ENCODE measurements around the gene KRT72. TPM values are rescaled to one million over a fixed set of nuclear protein-coding genes. Genes with fewer than 3 reads are reported as not detected.

KRT72 gene
- total RNA-seq, 1 experiment from 2014 or later: 0.17 TPM

DNA sequence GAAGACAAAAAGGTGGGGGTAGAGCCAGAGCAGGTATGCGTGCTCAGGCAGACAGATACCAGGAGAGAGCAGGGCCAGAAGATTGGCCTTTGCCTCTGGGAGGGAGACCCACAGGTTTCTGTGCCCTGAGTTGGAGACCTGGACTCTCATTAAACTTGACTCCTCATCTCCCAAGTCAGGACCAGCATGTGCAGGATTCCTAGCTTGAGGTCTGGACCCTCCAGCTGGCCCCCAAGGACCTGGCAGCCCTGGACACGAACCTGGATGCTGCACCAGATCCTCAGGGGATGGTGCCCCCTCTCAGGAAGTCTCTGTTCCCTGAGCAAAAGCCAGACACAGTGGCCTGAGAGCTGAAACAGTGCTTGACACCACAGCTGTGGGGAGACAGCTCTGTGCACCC is 27.6 kb upstream of the KRT72 start:
- ChIA-PET RAD21 (ENCODE audit: low non-redundant PET in 1 of 2, low total read pairs in 2 of 2, uncharacterized antibody in 2 of 2, unreplicated experiment in 2 of 2) (no interaction called here), CTCF (no interaction called here), POLR2A (no interaction called here)
- Histone ChIP-seq H2AFZ (ENCODE audit: low read depth, low read length, poor library complexity, severe bottlenecking) (no peak overlapping the region), H3K27me3 (ENCODE audit: insufficient read depth, low read length) (no peaks in the 10 kb centered on the region), H3K9ac (ENCODE audit: low read length) (no peak overlapping the region), H3K27ac (ENCODE audit: low read depth, low read length) (no peak overlapping the region), H3K9me2 (ENCODE audit: insufficient read depth) (no peaks in the 10 kb centered on the region), H3K79me2 (ENCODE audit: insufficient read depth, low read length) (no peaks in the 10 kb centered on the region), H3K4me1 (ENCODE audit: control insufficient read depth in 1 of 2, insufficient read depth in 2 of 2, low read length in 2 of 2) (no peaks in the 10 kb centered on the region), H4K20me1 (ENCODE audit: insufficient read depth) (no peaks in the 10 kb centered on the region), H3K36me3 (ENCODE audit: control insufficient read depth in 1 of 2, insufficient read depth in 2 of 2, low read length in 2 of 2) (no peaks in the 10 kb centered on the region), H3K4me3 (replicated peaks in 1 of 2; ENCODE audit: low read depth in 1 of 2, low read length in 2 of 2) (no peak overlapping the region), H3K9me3 (ENCODE audit: control insufficient read depth in 1 of 2, insufficient read depth in 1 of 2, low read depth in 1 of 2, low read length in 2 of 2) (no peaks in the 10 kb centered on the region), H3K4me2 (ENCODE audit: low read length) (no peak overlapping the region)
- TF ChIP-seq SRF (IDR thresholded peaks at IDR 0.05; ENCODE audit: low read depth) (no peak), JUND (IDR thresholded peaks at IDR 0.05) (no peak), YY1 (IDR thresholded peaks at IDR 0.05; ENCODE audit: extremely low read depth, insufficient replicate concordance, low read depth, low read length) (no peak), EGR1 (IDR thresholded peaks at IDR 0.05; ENCODE audit: low read depth) (no peak), RAD21 (IDR thresholded peaks at IDR 0.05; ENCODE audit: low read depth) (no peak)
- TF ChIP-seq, protein P1, sequence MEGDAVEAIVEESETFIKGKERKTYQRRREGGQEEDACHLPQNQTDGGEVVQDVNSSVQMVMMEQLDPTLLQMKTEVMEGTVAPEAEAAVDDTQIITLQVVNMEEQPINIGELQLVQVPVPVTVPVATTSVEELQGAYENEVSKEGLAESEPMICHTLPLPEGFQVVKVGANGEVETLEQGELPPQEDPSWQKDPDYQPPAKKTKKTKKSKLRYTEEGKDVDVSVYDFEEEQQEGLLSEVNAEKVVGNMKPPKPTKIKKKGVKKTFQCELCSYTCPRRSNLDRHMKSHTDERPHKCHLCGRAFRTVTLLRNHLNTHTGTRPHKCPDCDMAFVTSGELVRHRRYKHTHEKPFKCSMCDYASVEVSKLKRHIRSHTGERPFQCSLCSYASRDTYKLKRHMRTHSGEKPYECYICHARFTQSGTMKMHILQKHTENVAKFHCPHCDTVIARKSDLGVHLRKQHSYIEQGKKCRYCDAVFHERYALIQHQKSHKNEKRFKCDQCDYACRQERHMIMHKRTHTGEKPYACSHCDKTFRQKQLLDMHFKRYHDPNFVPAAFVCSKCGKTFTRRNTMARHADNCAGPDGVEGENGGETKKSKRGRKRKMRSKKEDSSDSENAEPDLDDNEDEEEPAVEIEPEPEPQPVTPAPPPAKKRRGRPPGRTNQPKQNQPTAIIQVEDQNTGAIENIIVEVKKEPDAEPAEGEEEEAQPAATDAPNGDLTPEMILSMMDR (IDR thresholded peaks at IDR 0.05 in 2 of 3, conservative IDR thresholded peaks at IDR 0.05 in 1 of 3; ENCODE audit: borderline replicate concordance in 1 of 3, insufficient read depth in 1 of 3, low read depth in 2 of 3, low read length in 2 of 3): no peak
- intact Hi-C loops (cut with micrococcal nuclease): no loop called here
- ATAC-seq (no peak), DNase-seq (ENCODE audit: low read depth, low spot score) (no peak)
- no TSS peak for BruUV-seq (replicated peaks)

DNA sequence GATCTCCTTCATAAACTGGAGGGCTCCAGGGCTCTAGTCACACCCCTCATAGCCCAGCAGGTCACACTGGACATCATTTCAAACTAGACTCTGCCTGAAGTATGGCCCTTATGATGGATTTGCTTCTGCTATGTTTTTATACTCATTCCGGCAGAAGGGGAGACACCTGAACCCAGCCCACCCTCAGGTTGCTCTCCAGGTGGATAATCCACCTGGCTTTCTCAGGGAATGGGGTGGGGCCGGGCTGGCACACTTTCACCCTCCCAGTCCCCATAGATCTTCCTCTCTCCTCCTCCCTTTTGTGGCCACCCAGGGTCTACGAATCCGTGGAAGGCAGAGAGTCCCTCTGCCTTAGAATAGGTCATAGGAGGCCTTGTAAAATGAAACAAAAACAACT is 26.8 kb upstream of the KRT72 start:
- intact Hi-C loops (cut with micrococcal nuclease): no loop called here
- Histone ChIP-seq H3K27ac (ENCODE audit: low read depth, low read length) (no peak overlapping the region), H4K20me1 (ENCODE audit: insufficient read depth) (no peaks in the 10 kb centered on the region), H3K4me1 (ENCODE audit: control insufficient read depth in 1 of 2, insufficient read depth in 2 of 2, low read length in 2 of 2) (no peaks in the 10 kb centered on the region), H3K27me3 (ENCODE audit: insufficient read depth, low read length) (no peaks in the 10 kb centered on the region), H3K9me3 (ENCODE audit: control insufficient read depth in 1 of 2, insufficient read depth in 1 of 2, low read depth in 1 of 2, low read length in 2 of 2) (no peaks in the 10 kb centered on the region), H3K4me2 (ENCODE audit: low read length) (no peak overlapping the region), H3K9me2 (ENCODE audit: insufficient read depth) (no peaks in the 10 kb centered on the region), H3K79me2 (ENCODE audit: insufficient read depth, low read length) (no peaks in the 10 kb centered on the region), H3K36me3 (ENCODE audit: control insufficient read depth in 1 of 2, insufficient read depth in 2 of 2, low read length in 2 of 2) (no peaks in the 10 kb centered on the region), H2AFZ (ENCODE audit: low read depth, low read length, poor library complexity, severe bottlenecking) (no peak overlapping the region), H3K9ac (ENCODE audit: low read length) (no peak overlapping the region), H3K4me3 (replicated peaks in 1 of 2; ENCODE audit: low read depth in 1 of 2, low read length in 2 of 2) (no peak overlapping the region)
- no TSS peak for BruUV-seq (replicated peaks)
- ChIA-PET CTCF (no interaction called here), RAD21 (ENCODE audit: low non-redundant PET in 1 of 2, low total read pairs in 2 of 2, uncharacterized antibody in 2 of 2, unreplicated experiment in 2 of 2) (no interaction called here), POLR2A (no interaction called here)
- TF ChIP-seq ZFX (IDR thresholded peaks at IDR 0.05): no peak
- DNase-seq (ENCODE audit: low read depth, low spot score) (no peak), ATAC-seq (no peak)

All from HCT116 (cell line).